ENCODE measurements around the gene PCNX2.

The PCNX2 gene

DNA sequence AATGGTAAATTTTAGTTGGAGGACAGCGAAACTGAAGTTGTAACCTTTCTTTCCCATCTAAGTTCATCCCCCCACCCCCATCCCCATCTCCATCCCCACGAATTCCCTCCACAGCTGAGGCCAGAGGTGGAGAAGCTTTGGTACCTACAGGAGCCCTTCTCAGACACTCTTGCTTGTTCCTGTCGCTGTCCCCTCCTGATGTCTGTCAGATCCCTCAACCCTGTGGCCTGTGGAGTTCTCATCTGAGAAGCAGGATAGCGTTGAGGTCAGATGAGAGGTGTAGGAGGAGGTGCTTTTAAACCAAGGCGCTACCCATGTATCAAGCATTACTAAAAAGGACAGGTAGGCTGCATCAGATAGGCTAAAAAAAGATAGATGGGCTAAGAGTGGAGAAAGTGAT is 344.3 kb downstream of the PCNX2 start:
- DNase-seq: no peak

DNA sequence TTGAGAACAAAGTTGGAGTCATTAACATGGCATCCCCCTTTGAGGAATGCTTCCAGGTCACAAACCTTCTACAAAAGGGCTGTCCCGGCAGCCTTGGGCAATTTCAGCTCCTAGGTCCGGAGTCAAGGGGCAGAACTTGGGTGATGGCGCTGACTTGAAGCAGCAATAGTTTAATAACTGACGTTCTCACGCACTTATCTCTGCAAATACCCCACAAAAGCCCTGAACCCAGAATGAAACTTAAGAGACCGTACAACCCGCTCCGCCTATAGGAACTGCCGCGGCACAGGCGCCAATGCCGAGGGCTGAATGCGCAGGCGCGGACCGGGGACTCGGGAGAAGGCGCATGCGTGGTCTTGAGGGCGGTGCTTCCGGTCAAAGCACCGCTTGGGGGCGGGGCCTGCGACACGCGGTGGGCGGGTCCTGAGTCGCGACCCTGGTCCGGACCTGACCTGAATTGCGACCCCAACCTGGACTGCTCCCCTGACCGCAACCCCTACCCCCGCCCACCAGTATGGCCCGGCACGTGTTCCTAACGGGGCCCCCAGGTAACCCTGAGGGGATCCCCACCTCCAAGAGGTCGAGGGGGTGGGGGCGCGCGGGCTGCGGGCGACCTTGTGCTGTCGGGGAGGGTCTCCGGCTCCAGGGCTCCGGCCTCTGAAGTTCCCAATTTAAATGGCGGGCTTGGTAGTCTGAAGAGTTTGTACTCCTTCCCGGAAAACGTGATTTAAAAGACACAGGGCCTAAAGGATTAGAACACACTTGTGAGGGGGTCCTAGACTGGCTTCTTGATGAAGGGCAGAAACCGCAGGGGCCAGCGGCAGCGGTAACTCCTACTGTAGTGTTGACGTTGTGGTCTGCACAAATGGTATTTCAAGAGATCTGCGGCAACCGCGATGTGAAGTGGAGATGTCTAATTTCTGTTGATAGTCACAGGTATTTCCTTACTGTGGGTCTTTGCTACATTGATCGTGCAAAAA is 345.0 kb downstream of the PCNX2 start, which contains the start of gene NTPCR:
Gene NTPCR, plus strand, starts transcription at position 415 of the 980 bp plus-strand sequence. Its CDS starts 100 bp downstream, at position 515.
- peak; percentile 77 to 90 for DNase-seq

DNA sequence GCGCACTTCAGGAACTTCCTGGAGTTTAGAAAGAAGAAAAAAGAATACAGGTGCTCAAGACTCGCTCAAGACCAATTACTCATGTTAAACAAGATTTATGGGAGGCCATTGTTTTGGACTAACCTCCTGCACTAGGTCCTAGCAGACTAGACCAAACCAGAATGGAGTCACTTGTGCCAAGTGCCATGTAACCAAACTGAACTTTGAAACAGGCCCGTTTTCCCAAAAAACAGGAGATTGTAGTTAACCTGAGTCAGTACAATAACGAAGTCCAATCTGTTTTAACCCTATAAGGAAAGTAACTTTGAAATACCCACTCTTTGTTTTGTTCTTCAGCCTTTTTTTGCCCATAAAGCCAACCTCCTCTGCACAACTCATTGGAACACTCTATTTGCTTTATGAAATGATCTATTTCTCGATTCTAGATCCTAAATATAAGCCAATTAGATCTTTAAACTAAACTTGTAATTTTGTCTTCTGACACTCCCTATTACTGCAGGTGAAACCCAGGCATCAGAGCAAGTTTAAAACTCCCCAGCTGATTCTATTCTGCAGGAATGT is 345.8 kb downstream of the PCNX2 start:
- no peak for DNase-seq

DNA sequence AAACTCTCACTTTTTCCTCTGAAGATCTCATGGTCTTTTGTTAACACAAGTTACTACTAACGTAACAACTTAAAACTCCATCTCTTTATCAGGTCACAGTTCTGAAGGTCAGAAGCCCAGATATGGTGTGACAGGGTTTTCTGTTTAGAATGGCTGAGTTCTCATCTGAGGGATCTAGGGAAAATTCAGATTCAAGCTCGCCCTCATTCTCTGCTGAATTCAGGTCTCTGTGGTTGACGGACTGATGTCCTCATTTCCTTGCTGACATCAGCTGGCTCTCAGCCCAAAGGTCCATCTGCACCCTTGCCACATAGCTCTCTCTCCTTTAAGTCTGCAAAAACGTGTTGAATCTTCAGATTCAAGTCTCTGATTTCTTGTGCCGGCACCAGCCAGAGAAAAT is 351.2 kb downstream of the PCNX2 start:
- DNase-seq: no peak

DNA sequence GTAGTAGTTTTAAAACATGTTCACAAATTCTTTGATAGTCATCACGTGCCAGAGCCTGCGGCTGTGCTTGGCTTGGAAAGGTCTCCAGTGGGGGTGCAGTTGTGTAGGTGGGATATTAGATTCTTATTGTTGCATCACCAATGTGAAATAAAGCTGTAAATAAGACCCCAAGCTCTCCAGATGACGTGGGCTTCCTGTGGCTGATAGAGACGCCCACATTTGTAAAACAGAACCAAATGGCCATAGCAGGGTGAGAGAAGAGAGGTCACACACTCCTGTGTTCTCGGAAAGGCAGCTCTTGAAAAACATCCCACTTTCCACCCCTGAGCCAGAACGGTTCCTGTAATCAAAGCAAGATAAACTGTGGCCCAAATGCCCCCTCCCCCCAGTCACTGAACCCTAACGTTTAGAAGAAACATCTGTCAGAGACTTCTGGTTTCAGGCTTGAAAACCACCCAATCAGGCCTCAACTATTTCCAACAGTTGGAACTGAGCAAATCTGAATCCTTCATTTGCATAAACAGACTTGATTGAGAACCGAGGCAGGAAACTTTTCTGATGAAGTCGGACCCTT is 351.8 kb downstream of the PCNX2 start:
- no peak for DNase-seq

DNA sequence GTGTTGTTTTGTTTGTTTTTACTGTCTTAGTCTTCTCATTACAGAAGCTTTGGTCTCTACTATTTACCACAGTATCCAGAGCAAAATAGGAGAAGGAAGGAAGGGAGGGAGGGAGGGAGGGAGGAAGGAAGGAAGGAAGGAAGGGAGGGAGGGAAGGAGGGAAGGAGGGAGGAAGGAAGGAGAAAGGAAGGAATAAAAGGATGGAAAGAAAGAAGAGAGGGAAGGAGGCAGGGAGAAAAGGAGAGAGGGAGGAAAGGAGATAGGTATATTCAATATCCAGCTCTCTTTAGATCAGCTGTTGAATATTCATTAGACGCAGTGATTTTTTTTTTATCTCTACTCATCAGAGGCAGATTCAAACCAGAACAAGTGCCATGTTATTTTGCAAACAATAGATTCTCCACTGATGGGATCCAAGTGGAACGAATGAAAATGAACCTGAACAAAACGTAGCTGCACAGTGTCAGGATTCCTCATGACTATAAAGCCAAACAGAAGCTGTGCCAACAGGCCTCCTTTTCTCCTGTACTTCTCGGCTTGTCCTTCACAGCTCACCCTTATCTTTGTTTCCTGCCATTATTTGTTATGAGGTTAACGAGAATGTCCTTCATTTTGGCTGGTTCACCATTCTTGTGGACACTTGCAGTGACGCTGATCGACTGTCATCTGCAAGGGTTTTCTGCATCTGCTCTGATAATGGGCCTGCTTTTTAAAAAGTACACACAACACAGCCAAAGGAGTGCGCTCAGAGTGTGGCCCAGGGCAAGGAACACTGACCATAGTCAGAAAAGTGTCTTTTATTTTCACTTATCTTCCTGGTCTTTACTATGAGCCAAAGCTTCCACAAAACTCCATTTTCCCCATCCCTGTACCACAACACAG is 352.9 kb downstream of the PCNX2 start:
- no peak for DNase-seq

DNA sequence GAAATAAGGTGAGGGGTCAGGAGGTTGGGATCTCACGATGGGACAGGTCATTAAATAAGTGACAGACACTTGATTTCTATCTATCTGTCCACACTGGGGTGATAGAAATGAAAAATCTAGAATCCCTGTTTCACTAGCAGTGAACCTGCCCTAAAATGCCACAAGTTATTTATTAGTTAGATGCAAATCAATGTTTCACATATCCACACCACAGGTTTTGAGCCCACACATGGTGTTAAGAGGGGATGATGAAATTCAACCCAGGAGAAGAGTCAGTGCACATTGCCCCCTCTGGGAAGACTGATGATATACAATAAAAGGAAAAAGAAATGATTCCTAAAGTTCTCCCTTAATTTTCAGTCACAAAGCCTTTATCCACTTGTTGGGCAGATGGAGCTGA is 355.3 kb downstream of the PCNX2 start:
- no peak for DNase-seq

DNA sequence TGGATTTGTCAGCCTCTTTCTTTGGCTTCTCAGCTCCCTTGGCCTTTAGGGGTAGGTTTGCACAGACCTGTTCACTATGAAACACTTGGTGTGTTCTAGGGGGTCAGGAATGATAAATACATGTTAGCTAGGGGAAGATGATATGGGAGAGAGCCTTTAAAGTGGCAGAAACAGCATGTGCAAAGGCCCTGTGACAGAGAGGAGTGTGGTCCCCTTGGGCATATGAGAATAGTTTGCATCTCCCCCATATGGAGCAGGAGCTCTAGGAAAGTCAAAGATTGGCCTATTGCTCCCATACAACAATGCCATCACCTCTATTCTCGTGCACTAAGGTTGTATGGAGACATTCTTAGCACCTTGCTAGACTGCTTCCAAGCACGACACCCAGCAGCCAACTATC is 355.8 kb downstream of the PCNX2 start:
- DNase-seq: no peak

DNA sequence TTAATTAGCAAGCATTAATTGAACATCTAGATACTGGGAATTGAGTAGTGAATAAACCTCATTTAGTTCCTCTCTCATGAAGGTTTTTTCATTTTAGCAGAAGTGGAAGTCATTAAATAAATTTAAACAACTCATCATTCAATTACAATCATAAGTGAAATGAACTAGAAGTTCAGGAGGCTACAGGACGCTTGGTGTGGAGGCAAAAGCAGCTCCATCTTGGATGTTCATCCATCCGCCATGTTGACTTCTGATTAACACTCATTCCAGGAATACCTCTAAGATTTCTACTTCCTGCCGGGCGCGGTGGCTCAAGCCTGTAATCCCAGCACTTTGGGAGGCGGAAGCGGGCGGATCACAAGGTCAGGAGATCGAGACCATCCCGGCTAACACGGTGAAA is 356.6 kb downstream of the PCNX2 start:
- no peak for DNase-seq

DNA sequence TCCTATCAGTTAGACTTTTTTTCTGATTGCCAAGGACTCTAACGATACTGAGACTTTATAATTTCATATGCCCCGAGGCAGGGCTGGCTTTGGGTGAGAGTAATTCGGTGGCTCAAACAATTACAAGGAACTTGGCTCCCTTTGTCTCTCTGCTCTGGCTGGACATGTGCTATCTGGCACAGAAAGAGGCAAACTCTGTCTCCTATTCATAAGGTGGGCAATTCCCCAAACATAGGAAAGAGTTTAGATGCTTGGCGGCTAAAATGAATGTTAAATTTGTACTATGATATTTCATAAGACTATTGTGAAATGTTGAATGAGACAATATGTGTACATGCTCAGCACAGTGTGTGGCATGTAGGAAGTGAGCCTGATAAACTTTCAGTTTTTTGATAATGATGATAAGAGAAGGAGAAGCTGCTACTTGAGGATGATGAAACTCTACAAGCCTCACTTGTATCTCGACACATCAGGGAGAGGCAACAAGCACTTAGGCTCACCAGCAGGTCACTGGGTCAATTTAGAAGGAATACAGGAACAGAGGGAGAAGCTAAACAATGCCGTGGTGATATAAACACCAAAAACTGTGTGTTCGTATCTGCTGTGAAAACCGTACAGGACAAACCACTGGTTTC is 357.7 kb downstream of the PCNX2 start:
- no peak for DNase-seq

DNA sequence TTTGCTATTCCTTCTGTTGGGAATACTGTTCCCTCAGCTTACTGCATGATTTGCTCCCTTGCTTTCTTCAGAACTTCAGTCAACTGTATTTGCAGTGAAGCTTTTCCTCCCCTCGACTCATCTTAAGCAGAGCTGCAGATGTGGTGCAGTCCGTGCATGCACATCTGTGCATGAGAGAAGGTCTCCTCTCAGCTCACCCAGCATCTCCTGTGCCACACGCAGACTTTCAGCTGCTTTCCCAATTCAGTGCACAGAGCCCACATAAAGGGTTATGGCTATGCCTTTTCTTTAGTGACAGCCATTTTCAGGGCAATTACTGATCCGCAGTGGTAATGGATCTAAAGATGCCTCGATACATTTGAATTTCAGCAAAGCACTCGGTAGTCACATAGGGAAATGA is 358.6 kb downstream of the PCNX2 start:
- DNase-seq: no peak
